RPMI7951 (cell line): ENCODE results near the gene SEMA7A. TPM values are rescaled to one million over a fixed set of nuclear protein-coding genes. Genes with fewer than 3 reads are reported as not detected.

ENCODE experiments used
- DNase-seq: peaks from one replicate; pipeline ENCODE4 v3.0.0-alpha.2; 2012; ENCODE audit warnings: low read depth
- total RNA-seq: library from RNA; depleted of rRNA; stranded (reverse); fragments of >200 nt; shearing (Covaris generic); gene quantifications from 2 replicates; pipeline ENCODE4 v1.2.3, GENCODE V29; 2014

The SEMA7A gene
- total RNA-seq, 1 experiment from 2014 or later: 20.7 TPM

- no peak for DNase-seq
Observed at GRCh38 chr15:74451861-74452835, 18.4 kb upstream of the SEMA7A start.

- DNase-seq: no peak
Observed at GRCh38 chr15:74451322-74451721, 17.6 kb upstream of the SEMA7A start.

DNA sequence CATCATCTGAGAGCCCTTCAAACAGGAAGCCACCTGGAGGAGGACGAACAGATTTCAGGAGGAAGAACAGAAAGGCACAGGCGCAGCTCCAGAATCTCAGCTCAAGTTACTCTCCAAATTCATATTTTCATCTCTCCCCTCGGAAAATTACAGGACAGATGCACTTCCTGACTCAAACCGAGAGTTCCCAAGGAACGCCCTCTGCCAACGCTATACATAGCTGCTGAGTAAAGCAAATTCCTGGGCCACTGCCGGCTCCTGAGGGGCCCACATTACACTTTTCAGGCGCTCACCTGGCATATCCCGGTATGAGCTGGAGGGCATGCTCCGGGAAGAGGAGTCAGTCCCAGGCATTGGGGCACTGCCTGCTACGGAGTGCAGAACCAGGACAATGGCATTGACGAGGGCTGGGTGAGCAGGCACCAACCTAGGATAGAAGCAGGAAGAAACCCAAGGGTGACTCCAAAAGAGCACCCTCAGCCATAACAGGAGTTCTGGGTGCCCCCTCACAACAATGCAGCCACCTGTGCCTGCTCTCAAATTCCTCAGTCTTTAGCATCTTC is 16.0 kb upstream of the SEMA7A start:
- no peak for DNase-seq

DNA sequence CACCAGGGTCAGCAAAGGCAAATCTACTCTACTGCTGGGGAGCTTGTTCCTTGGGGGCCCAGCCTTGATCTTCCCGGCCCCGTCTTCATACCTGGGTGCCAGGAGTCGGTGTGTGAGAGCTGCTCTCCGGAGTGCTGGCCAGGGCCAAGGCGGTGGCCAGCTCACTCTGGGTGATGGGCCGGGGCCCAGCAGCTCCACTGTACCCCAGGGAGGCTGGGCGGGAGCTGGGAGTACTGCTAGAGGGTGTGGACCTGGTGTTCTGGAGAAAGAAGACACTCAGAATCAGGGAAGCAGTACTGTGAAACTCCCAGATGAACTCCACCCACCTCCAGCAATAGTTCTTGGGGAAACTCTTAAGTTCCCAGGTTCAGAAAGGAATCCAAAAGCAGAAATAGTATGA is 15.3 kb upstream of the SEMA7A start:
- no peak for DNase-seq

- no peak for DNase-seq
Observed at GRCh38 chr15:74445816-74446763, 12.3 kb upstream of the SEMA7A start.

- no peak for DNase-seq
Observed at GRCh38 chr15:74444106-74445062, 10.6 kb upstream of the SEMA7A start.

DNA sequence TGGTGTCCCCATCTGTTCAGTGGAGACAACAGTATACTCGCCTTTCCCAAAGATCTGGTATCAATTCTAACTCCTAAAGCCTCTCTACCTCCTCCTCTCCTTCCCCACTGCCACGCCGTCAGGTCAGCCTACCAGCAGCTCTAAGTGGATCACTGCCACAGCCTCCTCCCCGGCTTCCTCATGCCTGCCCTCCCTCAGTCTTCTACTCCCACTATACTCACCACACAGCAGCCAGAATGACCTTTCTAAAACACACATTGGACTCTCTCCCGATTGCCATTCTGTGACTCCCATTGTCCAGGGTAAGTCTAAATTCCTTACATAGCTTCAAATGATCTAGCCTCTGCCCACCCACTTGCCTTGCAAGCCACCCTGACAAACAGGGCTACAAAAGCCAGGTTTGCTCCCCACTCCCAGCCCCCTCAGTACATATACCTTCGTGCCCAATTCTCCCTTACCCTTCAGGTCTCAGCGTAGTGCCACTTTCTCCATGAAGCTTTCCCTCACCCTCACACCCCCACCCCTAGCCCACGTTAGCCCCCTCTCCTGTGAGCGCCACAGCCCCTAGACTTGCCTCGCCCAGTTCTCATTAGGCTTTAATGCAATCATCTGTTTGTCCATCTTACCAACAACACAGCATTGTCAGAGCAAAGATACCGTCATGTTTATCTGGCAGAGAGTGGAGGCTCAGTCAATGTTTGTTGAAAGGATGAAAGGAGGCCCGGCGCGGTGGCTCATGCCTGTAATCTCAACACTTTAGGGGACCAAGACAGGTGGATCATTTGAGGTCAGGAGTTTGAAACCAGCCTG is 9.5 kb upstream of the SEMA7A start:
- no peak for DNase-seq

- no peak for DNase-seq
Observed at GRCh38 chr15:74442604-74443003, 8.8 kb upstream of the SEMA7A start.

- no peak for DNase-seq
Observed at GRCh38 chr15:74442063-74442462, 8.3 kb upstream of the SEMA7A start.

- DNase-seq: no peak
Observed at GRCh38 chr15:74441248-74441941, 7.6 kb upstream of the SEMA7A start.

- DNase-seq: peak; percentile 72
Observed at GRCh38 chr15:74438721-74439316, 5.1 kb upstream of the SEMA7A start.

DNA sequence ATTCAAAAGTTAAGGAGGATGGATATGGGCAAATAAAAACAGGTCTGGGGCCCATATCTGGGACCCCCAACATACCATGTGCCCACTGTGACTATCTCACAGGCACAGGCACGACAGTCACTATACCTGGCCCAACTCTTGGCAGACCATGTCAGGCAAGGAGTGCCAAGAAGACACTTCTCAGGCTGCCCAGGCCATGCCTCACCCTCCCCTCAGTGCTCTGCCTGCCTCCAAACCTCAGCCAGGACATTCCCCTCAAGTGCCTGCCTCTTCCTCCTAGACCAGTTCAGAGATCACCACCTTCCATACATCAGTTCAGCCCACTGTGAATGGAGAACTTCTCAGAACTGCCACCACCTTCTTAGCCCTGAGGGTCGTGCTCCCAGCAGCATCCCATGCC is 4.4 kb upstream of the SEMA7A start:
- DNase-seq: no peak

GRCh38 chr15:74434263-74435136 is 742 bp upstream of the SEMA7A start:
- DNase-seq: no peak

- no peak for DNase-seq
Observed at GRCh38 chr15:74432968-74433591, 678 bp downstream of the SEMA7A start.

GRCh38 chr15:74432271-74432967 is 1.3 kb downstream of the SEMA7A start:
- no peak for DNase-seq

- no peak for DNase-seq
Observed at GRCh38 chr15:74431645-74432044, 2.1 kb downstream of the SEMA7A start.

- no peak for DNase-seq
Observed at GRCh38 chr15:74431116-74431515, 2.6 kb downstream of the SEMA7A start.
